Kasumi-1 (cell line): ENCODE results near the gene PITPNM1.
"Not testable (repeated sequence)": the region's sequence is repeated elsewhere in the genome, so short reads cannot be mapped to it uniquely, and the experiment has no call there.

Experiments used
- DNase-seq, 2 experiments: peaks; one replicate each; lab custom pipeline; 2025; lab: John Stamatoyannopoulos, UW

Gene PITPNM1

GRCh38 chr11:67523556-67524479, 18.7 kb upstream of the PITPNM1 start:
- no peak for DNase-seq

GRCh38 chr11:67522844-67523555, 17.8 kb upstream of the PITPNM1 start, which contains the start of gene CABP2:
Gene CABP2, minus strand, starts transcription at chr11:67523446. Its CDS starts 120 bp downstream, at chr11:67523326.
- DNase-seq: no peak

GRCh38 chr11:67522338-67522737, 17.2 kb upstream of the PITPNM1 start:
- no peak for DNase-seq

GRCh38 chr11:67521924-67522323, 16.8 kb upstream of the PITPNM1 start:
- DNase-seq: no peak

GRCh38 chr11:67520856-67521824, 16.0 kb upstream of the PITPNM1 start:
- DNase-seq: no peak

- no peak for DNase-seq
Observed at GRCh38 chr11:67519726-67520125, 14.6 kb upstream of the PITPNM1 start.

GRCh38 chr11:67517784-67518552, 12.8 kb upstream of the PITPNM1 start:
- no peak for DNase-seq

- no peak for DNase-seq
Observed at GRCh38 chr11:67516806-67517205, 11.6 kb upstream of the PITPNM1 start.

- no peak for DNase-seq
Observed at GRCh38 chr11:67514116-67514515, 9.0 kb upstream of the PITPNM1 start.

GRCh38 chr11:67511558-67511957, 6.4 kb upstream of the PITPNM1 start:
- not testable (repeated sequence) for DNase-seq

- DNase-seq: no peak
Observed at GRCh38 chr11:67510023-67510345, 4.8 kb upstream of the PITPNM1 start.

- DNase-seq: peak; percentile 96
Observed at GRCh38 chr11:67508486-67509121, 3.4 kb upstream of the PITPNM1 start.

GRCh38 chr11:67507864-67508485, 2.8 kb upstream of the PITPNM1 start, which contains the start of gene CDK2AP2:
Gene CDK2AP2, minus strand, starts transcription at chr11:67508162. Its CDS starts 80 bp downstream, at chr11:67508082.
- DNase-seq: peak; percentile 95 to 96

GRCh38 chr11:67507242-67507863, 2.2 kb upstream of the PITPNM1 start:
- DNase-seq: no peak

GRCh38 chr11:67506426-67507051, 1.4 kb upstream of the PITPNM1 start:
- no peak for DNase-seq

GRCh38 chr11:67505605-67506396, 638 bp upstream of the PITPNM1 start:
- peak; percentile 73 to 75 for DNase-seq

GRCh38 chr11:67504005-67504949, 886 bp downstream of the PITPNM1 start:
- no peak for DNase-seq
